Testis (tissue), 2 donors: ENCODE data around the gene SIX6.

Experiments
- POLR2A ChIP-seq: fragments of 450-650 bp; IDR thresholded peaks from one replicate; pipeline ENCODE4 v1.6.1; 2017; ENCODE audit warnings: antibody characterized with exemption, mild to moderate bottlenecking, moderate library complexity
- TF ChIP-seq, protein P1 (sequence below), 3 experiments: fragments of 450-650 bp in 2 of 3; fragments of 200-600 bp in 1 of 3; sonication (generic) in 1 of 3; IDR thresholded peaks; one replicate each; pipeline ENCODE4 v1.5.1; 2016 to 2019; ENCODE audit warnings: antibody characterized with exemption in 3 of 3, mild to moderate bottlenecking in 2 of 3, moderate library complexity in 1 of 3

DNA sequence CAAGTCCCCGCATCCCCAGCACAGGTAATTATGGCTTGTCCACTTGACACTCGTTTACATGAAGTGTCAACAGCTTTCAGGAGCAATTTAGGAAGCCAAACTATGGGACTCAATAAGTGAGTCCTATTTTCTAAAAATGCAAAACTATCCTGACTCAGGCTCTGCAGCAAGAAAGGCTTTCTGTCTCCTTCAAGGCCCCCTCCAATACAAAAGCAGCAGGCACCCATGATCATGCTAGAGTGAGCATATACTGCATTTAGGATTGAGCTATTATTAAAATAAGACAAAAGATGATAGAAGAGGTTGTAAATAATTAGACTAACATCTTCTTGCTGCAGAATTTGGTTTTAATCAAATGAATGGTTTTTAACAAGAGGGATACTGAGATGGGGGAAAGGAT lies 3.2 kb downstream of the SIX6 start:
- TF ChIP-seq, protein P1, sequence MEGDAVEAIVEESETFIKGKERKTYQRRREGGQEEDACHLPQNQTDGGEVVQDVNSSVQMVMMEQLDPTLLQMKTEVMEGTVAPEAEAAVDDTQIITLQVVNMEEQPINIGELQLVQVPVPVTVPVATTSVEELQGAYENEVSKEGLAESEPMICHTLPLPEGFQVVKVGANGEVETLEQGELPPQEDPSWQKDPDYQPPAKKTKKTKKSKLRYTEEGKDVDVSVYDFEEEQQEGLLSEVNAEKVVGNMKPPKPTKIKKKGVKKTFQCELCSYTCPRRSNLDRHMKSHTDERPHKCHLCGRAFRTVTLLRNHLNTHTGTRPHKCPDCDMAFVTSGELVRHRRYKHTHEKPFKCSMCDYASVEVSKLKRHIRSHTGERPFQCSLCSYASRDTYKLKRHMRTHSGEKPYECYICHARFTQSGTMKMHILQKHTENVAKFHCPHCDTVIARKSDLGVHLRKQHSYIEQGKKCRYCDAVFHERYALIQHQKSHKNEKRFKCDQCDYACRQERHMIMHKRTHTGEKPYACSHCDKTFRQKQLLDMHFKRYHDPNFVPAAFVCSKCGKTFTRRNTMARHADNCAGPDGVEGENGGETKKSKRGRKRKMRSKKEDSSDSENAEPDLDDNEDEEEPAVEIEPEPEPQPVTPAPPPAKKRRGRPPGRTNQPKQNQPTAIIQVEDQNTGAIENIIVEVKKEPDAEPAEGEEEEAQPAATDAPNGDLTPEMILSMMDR (IDR thresholded peaks at IDR 0.05), result no peak
- TF ChIP-seq POLR2A, result no peak
